NCI-H2107 treated with DMSO at 0.1 percent for 48 hours (cell line): Measurements from ENCODE around the gene ITPR1.

Experiments used
- DNase-seq: peaks from one replicate; lab custom pipeline; 2025; ENCODE audit not compliant: unreplicated experiment; lab: John Stamatoyannopoulos, UW

ITPR1 gene

GRCh38 chr3:4770561-4770960 is 277.4 kb downstream of the ITPR1 start:
- DNase-seq, result no peak

GRCh38 chr3:4771243-4771642 is 278.1 kb downstream of the ITPR1 start:
- no peak for DNase-seq

- no peak for DNase-seq
Measured at GRCh38 chr3:4772171-4772804, 279.1 kb downstream of the ITPR1 start.

- no peak for DNase-seq
Measured at GRCh38 chr3:4772858-4773257, 279.7 kb downstream of the ITPR1 start.

GRCh38 chr3:4773583-4773982 is 280.4 kb downstream of the ITPR1 start:
- DNase-seq, result no peak

- DNase-seq, result no peak
Measured at GRCh38 chr3:4774531-4774930, 281.4 kb downstream of the ITPR1 start.

GRCh38 chr3:4776399-4776979 is 283.3 kb downstream of the ITPR1 start:
- DNase-seq, result no peak

- DNase-seq, result no peak
Measured at GRCh38 chr3:4776980-4777581, 283.9 kb downstream of the ITPR1 start.

- DNase-seq, result no peak
Measured at GRCh38 chr3:4778119-4778518, 285.0 kb downstream of the ITPR1 start.

- DNase-seq, result no peak
Measured at GRCh38 chr3:4778740-4779139, 285.6 kb downstream of the ITPR1 start.

GRCh38 chr3:4780545-4780957 is 287.4 kb downstream of the ITPR1 start:
- no peak for DNase-seq

- no peak for DNase-seq
Measured at GRCh38 chr3:4782095-4782494, 288.9 kb downstream of the ITPR1 start.

GRCh38 chr3:4785551-4785950 is 292.4 kb downstream of the ITPR1 start:
- DNase-seq, result no peak

GRCh38 chr3:4786431-4786830 is 293.3 kb downstream of the ITPR1 start:
- DNase-seq, result no peak

- no peak for DNase-seq
Measured at GRCh38 chr3:4791358-4791757, 298.2 kb downstream of the ITPR1 start.

- DNase-seq, result no peak
Measured at GRCh38 chr3:4793311-4793710, 300.2 kb downstream of the ITPR1 start.

GRCh38 chr3:4794331-4794730 is 301.2 kb downstream of the ITPR1 start:
- DNase-seq, result no peak

GRCh38 chr3:4794798-4795197 is 301.6 kb downstream of the ITPR1 start:
- DNase-seq, result no peak

GRCh38 chr3:4795905-4796304 is 302.8 kb downstream of the ITPR1 start:
- no peak for DNase-seq

- DNase-seq, result no peak
Measured at GRCh38 chr3:4797201-4797705, 304.1 kb downstream of the ITPR1 start.

GRCh38 chr3:4799266-4800256 is 306.4 kb downstream of the ITPR1 start:
- DNase-seq, result no peak
